SH-SY5Y (cell line): ENCODE measurements around the gene LMF1.

Source experiments
- GATA2 ChIP-seq: IDR thresholded peaks from 2 replicates; pipeline ENCODE4 v1.6.1; 2011; ENCODE audit warnings: mild to moderate bottlenecking, low read depth, low read length
- GATA3 ChIP-seq: IDR thresholded peaks from 2 replicates; pipeline ENCODE4 v1.6.1; 2011; ENCODE audit warnings: low read depth, mild to moderate bottlenecking, low read length, moderate library complexity

DNA sequence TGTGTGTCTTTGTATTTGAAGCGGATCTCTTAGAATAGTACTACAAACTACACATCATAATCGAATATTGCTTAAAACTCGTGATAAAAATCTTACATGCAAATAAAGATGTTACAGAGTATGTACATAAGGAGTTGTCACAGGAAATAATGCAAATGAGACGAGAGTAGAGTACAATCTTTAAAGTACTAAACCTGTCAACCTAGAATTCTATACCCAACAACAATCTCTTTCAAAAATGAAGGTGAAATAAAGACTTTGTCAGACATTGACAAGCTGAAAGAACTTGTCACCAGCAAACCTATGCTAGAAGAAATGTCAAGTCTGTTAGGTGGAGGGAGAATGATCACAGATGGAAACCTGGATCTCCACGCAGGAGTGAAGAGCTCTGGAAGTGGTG lies 86.6 kb downstream of the LMF1 start:
- TF ChIP-seq GATA3, result no peak
- TF ChIP-seq GATA2, result no peak
